HEK293T (cell line): ENCODE data around the gene NUP43.

Source experiments
- CTCF ChIA-PET: fragments of 350-600 bp; formaldehyde crosslinking; extraction: SDS; loops from one replicate; lab custom pipeline; 2021; ENCODE audit warnings: antibody characterized with exemption, inconsistent platforms; lab: Yijun Ruan, JAX
- POLR2A ChIA-PET: fragments of 350-600 bp; formaldehyde crosslinking; extraction: SDS; loops from one replicate; lab custom pipeline; 2020; ENCODE audit warnings: antibody characterized with exemption, inconsistent platforms; lab: Yijun Ruan, JAX
- DNase-seq: peaks from one replicate; pipeline ENCODE4 v3.0.0; 2012; ENCODE audit warnings: mixed read lengths; ENCODE audit errors: extremely low spot score
- ARNT ChIP-seq: fragments of 450-650 bp; IDR thresholded peaks from 2 replicates; pipeline ENCODE4 v1.6.1; 2017; ENCODE audit warnings: mild to moderate bottlenecking
- BHLHE40 ChIP-seq: fragments of 450-650 bp; IDR thresholded peaks from 2 replicates; pipeline ENCODE4 v1.6.1; 2016; ENCODE audit warnings: mild to moderate bottlenecking, moderate library complexity, borderline replicate concordance
- CTBP1 ChIP-seq: fragments of 450-650 bp; IDR thresholded peaks from 2 replicates; pipeline ENCODE4 v1.6.1; 2016; ENCODE audit warnings: borderline replicate concordance
- ELF4 ChIP-seq: fragments of 450-650 bp; IDR thresholded peaks from 2 replicates; pipeline ENCODE4 v1.6.1; 2017; ENCODE audit warnings: antibody characterized with exemption
- FOXA1 ChIP-seq: fragments of 450-650 bp; IDR thresholded peaks from 2 replicates; pipeline ENCODE4 v1.6.1; 2016; ENCODE audit warnings: mild to moderate bottlenecking
- FOXK2 ChIP-seq: fragments of 450-650 bp; IDR thresholded peaks from 2 replicates; pipeline ENCODE4 v1.6.1; 2016; ENCODE audit warnings: mild to moderate bottlenecking
- FOXM1 ChIP-seq: fragments of 450-650 bp; IDR thresholded peaks from 2 replicates; pipeline ENCODE4 v1.6.1; 2017; ENCODE audit warnings: mild to moderate bottlenecking, borderline replicate concordance
- HDGF ChIP-seq: fragments of 450-650 bp; IDR thresholded peaks from 2 replicates; pipeline ENCODE4 v1.6.1; 2017; ENCODE audit warnings: antibody characterized with exemption, borderline replicate concordance
- L3MBTL2 ChIP-seq: fragments of 450-650 bp; conservative IDR thresholded peaks from 2 replicates; pipeline ENCODE4 v1.6.1; 2016; ENCODE audit warnings: mild to moderate bottlenecking
- LEF1 ChIP-seq: fragments of 450-650 bp; IDR thresholded peaks from 2 replicates; pipeline ENCODE4 v1.6.1; 2017; ENCODE audit warnings: mild to moderate bottlenecking, borderline replicate concordance
- NFRKB ChIP-seq: fragments of 450-650 bp; IDR thresholded peaks from 2 replicates; pipeline ENCODE4 v1.6.1; 2016; ENCODE audit warnings: mild to moderate bottlenecking, moderate library complexity
- SP1 ChIP-seq: fragments of 450-650 bp; IDR thresholded peaks from 2 replicates; pipeline ENCODE4 v1.6.1; 2017
- SUZ12 ChIP-seq: fragments of 450-650 bp; IDR thresholded peaks from 2 replicates; pipeline ENCODE4 v1.6.1; 2016; ENCODE audit warnings: mild to moderate bottlenecking
- TARDBP ChIP-seq: fragments of 450-650 bp; IDR thresholded peaks from 2 replicates; pipeline ENCODE4 v1.6.1; 2016
- ZNF384 ChIP-seq: fragments of 450-650 bp; IDR thresholded peaks from 2 replicates; pipeline ENCODE4 v1.6.1; 2016
- TF ChIP-seq, protein P1 (sequence below): fragments of 450-650 bp; IDR thresholded peaks from 2 replicates; pipeline ENCODE4 v1.6.1; 2016

The NUP43 gene, protein sequence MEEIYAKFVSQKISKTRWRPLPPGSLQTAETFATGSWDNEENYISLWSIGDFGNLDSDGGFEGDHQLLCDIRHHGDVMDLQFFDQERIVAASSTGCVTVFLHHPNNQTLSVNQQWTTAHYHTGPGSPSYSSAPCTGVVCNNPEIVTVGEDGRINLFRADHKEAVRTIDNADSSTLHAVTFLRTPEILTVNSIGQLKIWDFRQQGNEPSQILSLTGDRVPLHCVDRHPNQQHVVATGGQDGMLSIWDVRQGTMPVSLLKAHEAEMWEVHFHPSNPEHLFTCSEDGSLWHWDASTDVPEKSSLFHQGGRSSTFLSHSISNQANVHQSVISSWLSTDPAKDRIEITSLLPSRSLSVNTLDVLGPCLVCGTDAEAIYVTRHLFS

DNA sequence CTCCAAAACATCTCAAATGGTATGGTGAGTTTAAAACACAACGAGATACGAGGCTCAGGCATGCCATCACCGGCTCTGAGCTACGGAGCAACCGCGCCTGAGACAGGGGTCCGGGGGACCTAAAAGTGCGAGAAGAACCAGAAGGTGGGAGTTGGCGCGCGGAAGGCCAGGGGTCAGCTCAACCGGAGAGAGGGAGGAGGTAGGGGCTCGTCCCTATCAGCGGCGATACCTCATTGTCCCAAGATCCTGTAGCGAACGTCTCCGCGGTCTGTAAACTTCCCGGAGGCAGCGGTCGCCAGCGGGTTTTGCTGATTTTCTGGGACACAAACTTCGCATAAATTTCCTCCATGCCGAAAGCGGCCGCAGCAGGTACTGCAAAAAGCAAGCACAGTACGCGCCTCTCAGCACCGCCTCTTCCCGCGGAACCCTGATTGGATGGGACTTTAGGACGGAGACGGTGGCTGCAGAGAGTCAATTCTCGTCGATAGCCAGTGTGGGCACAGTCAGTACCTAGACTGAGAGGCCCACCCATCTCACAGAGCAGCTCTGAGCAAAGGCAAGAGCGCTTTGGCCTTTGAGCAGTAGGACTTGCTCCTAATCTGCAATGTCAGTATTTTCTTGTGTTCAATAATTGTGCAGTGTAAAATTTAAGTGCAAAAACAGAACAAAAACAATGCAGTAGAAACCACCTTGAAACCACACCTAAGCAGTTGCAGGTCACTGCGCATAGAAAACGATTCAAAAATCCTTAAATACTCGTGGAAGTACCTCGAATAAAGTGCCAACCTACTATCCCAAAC lies at the start of gene NUP43:
Gene NUP43 (minus strand): TSS at position 383 of the 800 bp plus-strand sequence. CDS start 34 bp downstream, at position 349.
- CTCF ChIA-PET, result interaction anchor here (0.6 to 1.0 kb wide), 3 partner anchors 22 to 243 kb away, joined by 3 to 6 read pairs (median 5); no protein-coding TSS in a partner anchor
- POLR2A ChIA-PET, result interaction anchor here (0.8 to 2.0 kb wide), 4 partner anchors 9 to 178 kb away, joined by 3 to 12 read pairs (median 6); partner anchors contain the start of gene LATS1
- no peak for TF ChIP-seq SUZ12
- no peak for TF ChIP-seq ELF4
- peak; percentile 73; the same call in 1 of the 2 replicates for TF ChIP-seq L3MBTL2
- 0 out of 2 replicates have a peak, but pooled peaks have one; percentile 27 for TF ChIP-seq FOXM1
- TF ChIP-seq HDGF, result peak; percentile 81; the same call in 1 of the 2 replicates
- peak; percentile 90 for DNase-seq

DNA sequence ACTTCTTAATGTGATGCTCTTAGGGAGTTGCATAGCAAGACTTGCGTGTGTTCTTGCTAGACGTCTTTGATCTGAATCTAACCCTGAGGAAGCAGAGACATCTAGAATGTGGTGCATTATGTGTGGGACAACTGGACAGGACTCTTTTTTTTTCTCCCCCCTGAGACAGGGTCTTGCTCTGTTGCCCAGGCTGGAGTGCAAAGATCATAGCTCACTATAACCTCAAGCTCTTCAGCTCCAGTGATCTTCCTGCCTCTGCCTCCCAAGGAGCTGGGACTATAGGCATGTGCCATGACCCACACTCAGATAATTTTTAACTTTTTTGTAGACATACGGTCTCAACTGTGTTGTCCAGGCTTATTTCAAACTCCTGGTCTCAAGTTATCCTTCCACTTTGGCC lies 37.2 kb upstream of the NUP43 start:
- ChIA-PET POLR2A (no interaction called here), CTCF (interaction anchor here (0.7 kb wide), 1 partner anchor 53 kb away, joined by 5 read pairs; no protein-coding TSS in a partner anchor)
- TF ChIP-seq ELF4 (no peak), ZNF384 (no peak), SUZ12 (no peak), SP1 (no peak), NFRKB (no peak), FOXA1 (no peak)
- DNase-seq, result no peak

DNA sequence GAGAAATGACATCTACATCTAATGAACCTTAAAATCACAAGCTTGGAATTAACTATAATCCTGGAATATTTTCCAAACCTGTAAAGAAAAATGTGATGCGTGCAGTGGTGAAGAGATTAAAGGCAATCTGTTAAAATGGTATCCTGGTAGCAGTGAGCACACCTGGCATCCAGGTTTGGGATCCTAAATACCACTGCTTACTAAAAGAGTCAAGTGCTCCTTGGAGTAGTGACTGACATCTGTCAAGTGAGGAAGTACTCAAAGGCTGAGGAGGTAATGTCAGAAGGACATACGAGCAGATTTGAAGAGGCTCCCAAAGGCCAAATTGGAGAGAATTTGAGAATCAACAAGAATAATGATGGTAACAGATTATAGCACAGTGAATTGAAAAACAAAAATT lies 36.0 kb upstream of the NUP43 start:
- POLR2A ChIA-PET, result no interaction called here
- CTCF ChIA-PET, result no interaction called here
- DNase-seq, result no peak
- TF ChIP-seq ELF4, result no peak
- no peak for TF ChIP-seq SUZ12
- no peak for TF ChIP-seq FOXK2
- TF ChIP-seq L3MBTL2, result no peak
- TF ChIP-seq ZNF384, result no peak
- TF ChIP-seq BHLHE40, result no peak

DNA sequence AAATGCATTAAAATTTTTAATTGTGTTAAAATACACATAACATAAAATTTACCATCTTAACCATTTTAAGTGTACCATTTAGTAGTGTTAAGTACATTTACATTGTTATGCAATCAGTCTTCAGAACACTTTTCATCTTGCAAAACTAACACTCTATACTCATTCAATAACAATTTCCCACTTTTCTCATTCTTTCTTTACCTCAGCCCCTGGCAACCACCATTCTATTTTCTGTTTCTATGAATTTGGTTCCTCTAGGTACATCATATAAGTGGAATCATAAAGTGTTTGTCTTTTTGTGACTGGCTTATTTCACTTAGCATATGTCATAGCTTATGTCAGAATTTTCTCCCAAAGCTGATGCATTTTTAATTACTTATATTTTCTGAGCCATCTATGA lies 35.4 kb upstream of the NUP43 start:
- no peak for DNase-seq
- TF ChIP-seq BHLHE40, result no peak
- TF ChIP-seq SUZ12, result no peak
- no peak for TF ChIP-seq FOXA1
- TF ChIP-seq CTBP1, result no peak
- no peak for TF ChIP-seq TARDBP
- no peak for TF ChIP-seq ELF4
- TF ChIP-seq NFRKB, result no peak
- TF ChIP-seq, protein P1, sequence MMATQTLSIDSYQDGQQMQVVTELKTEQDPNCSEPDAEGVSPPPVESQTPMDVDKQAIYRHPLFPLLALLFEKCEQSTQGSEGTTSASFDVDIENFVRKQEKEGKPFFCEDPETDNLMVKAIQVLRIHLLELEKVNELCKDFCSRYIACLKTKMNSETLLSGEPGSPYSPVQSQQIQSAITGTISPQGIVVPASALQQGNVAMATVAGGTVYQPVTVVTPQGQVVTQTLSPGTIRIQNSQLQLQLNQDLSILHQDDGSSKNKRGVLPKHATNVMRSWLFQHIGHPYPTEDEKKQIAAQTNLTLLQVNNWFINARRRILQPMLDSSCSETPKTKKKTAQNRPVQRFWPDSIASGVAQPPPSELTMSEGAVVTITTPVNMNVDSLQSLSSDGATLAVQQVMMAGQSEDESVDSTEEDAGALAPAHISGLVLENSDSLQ, result no peak
- no peak for TF ChIP-seq ARNT
- TF ChIP-seq L3MBTL2, result no peak
- no peak for TF ChIP-seq HDGF
- TF ChIP-seq FOXK2, result no peak
- no peak for TF ChIP-seq ZNF384
- no peak for TF ChIP-seq LEF1
- TF ChIP-seq SP1, result no peak
- TF ChIP-seq FOXM1, result no peak
- POLR2A ChIA-PET, result no interaction called here
- CTCF ChIA-PET, result no interaction called here

DNA sequence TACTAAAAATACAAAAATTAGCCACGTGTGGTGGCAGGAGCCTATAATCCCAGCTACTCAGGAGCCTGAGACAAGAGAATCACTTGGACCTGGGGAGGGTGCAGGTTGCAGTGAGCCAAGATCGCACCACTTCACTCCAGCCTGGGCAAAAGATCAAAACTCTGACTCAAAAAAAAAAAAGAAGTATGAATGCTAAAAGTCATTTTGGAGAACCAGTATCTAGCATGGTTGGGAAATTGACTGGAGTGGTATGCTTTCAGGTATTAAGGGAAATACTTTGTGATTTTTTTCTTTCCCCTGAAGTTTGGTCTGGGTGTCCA lies 33.3 kb upstream of the NUP43 start:
- POLR2A ChIA-PET, result no interaction called here
- DNase-seq, result no peak
- no peak for TF ChIP-seq TARDBP
- TF ChIP-seq SUZ12, result no peak
- no peak for TF ChIP-seq ELF4
- TF ChIP-seq SP1, result no peak
- TF ChIP-seq FOXM1, result no peak
- TF ChIP-seq LEF1, result no peak
- no peak for TF ChIP-seq HDGF
- TF ChIP-seq BHLHE40, result no peak
- no peak for TF ChIP-seq L3MBTL2
- TF ChIP-seq FOXK2, result no peak
- TF ChIP-seq ZNF384, result no peak
- no peak for TF ChIP-seq NFRKB
- no peak for TF ChIP-seq ARNT
- TF ChIP-seq, protein P1, result no peak
- TF ChIP-seq CTBP1, result no peak
- TF ChIP-seq FOXA1, result no peak
- CTCF ChIA-PET, result interaction anchor here (0.7 kb wide), 1 partner anchor 60 kb away, joined by 4 read pairs; no protein-coding TSS in a partner anchor

DNA sequence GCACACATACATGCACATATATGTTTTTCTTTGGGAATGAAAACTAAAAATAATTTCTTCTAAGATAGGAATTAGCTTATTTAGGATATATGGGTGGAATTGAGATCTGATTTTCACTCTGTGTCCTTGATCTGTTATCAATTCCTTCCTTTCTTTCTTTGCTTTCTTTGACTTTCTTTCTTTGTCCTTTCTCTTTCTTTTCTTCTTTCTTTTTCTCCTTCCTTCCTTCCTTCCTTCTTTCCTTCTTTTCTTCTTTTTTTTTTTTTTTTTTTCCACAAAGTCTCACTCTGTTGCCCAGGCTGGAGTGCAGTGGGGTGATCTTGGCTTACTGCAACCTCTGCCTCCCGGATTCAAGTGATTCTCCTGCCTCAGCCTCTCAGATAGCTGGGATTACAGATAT lies 31.3 kb upstream of the NUP43 start:
- no peak for DNase-seq
- ChIA-PET POLR2A (interaction anchor here (0.7 kb wide), 1 partner anchor 27 kb away, joined by 3 read pairs; no protein-coding TSS in a partner anchor), CTCF (no interaction called here)
- TF ChIP-seq, protein P1, result no peak
- TF ChIP-seq NFRKB (no peak), BHLHE40 (no peak)
